BLaER1 (cell line): Measurements from ENCODE around the gene TMEM123.

ENCODE experiments used
- H3K27ac ChIP-seq: shearing (Covaris generic); formaldehyde crosslinking; 2 replicates; pipeline ENCODE4 v1.8.1; 2022
- H3K27me3 ChIP-seq: shearing (Covaris generic); formaldehyde crosslinking; 2 replicates; pipeline ENCODE4 v1.8.1; 2022
- H3K36me3 ChIP-seq: shearing (Covaris generic); formaldehyde crosslinking; 2 replicates; pipeline ENCODE4 v1.8.1; 2022
- H3K4me1 ChIP-seq: shearing (Covaris generic); formaldehyde crosslinking; 2 replicates; pipeline ENCODE4 v1.8.1; 2022
- H3K4me2 ChIP-seq: shearing (Covaris generic); formaldehyde crosslinking; 2 replicates; pipeline ENCODE4 v1.8.1; 2022
- H3K4me3 ChIP-seq: shearing (Covaris generic); formaldehyde crosslinking; 2 replicates; pipeline ENCODE4 v1.8.1; 2022
- H3K9ac ChIP-seq: shearing (Covaris generic); formaldehyde crosslinking; 2 replicates; pipeline ENCODE4 v1.8.1; 2022
- H3K9me3 ChIP-seq: shearing (Covaris generic); formaldehyde crosslinking; 2 replicates; pipeline ENCODE4 v1.8.1; 2022
- H4K20me1 ChIP-seq: shearing (Covaris generic); formaldehyde crosslinking; 2 replicates; pipeline ENCODE4 v1.8.1; 2022
- Cebpa-rat ChIP-seq: shearing (Covaris generic); IDR thresholded peaks from 2 replicates; pipeline ENCODE4 v1.8.1; 2022

TMEM123 gene, protein sequence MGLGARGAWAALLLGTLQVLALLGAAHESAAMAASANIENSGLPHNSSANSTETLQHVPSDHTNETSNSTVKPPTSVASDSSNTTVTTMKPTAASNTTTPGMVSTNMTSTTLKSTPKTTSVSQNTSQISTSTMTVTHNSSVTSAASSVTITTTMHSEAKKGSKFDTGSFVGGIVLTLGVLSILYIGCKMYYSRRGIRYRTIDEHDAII

DNA sequence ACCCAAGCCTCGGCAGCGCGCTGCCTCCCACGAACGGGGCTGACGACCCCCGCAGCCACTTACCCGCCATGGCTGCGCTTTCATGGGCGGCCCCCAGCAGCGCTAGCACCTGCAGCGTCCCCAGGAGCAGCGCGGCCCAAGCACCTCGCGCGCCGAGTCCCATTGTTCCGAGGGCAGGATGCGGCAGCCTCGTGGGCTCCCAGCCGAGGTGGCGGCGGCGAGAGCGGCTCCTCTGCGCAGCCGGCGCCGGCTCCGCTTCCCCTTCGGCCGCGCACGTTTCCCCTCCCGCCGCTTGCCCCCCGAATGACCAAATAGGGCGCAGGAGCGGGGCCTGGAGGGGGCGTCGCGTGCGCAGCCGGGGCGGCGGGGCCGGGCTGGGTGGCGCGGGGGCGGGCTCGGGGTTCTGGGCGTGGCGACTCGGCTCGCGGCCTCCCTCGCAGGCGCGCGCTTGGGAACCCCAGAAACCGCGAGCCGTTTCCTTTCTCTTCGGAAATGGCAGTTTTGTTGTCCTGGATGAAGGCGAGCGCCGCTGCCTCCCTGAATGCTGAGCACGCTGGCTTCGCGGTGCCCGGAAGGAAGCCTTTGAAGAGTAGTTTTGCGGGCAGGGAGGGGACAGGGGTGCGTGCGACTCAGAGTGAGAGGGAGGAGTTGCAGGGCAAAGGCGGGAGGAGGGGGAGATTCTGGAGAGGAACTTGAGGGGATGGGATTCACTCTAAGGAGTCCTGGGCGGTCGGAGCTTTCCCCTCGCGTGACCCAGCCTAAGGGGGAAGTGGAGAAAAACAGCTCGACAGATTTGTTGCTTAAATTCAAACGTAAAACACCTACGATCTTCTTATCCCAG lies at the start of gene TMEM123:
TSS of gene TMEM123 (minus strand) at position 305 of the 841 bp plus-strand sequence. CDS start at position 163, 142 bp downstream.
- TF ChIP-seq Cebpa-rat, result no peak
- Histone ChIP-seq H3K4me1 (peaks cover 62% of the 10 kb centered on the region), H3K36me3 (peaks cover 12% of the 10 kb centered on the region), H3K27ac (peak within 1 kb of the TSS; percentile 98), H3K9me3 (no peaks in the 10 kb centered on the region), H3K27me3 (no peaks in the 10 kb centered on the region), H3K9ac (peak within 1 kb of the TSS; percentile 97), H3K4me2 (peak within 1 kb of the TSS; percentile 86), H4K20me1 (peaks cover 39% of the 10 kb centered on the region), H3K4me3 (peak within 1 kb of the TSS; percentile 94)

DNA sequence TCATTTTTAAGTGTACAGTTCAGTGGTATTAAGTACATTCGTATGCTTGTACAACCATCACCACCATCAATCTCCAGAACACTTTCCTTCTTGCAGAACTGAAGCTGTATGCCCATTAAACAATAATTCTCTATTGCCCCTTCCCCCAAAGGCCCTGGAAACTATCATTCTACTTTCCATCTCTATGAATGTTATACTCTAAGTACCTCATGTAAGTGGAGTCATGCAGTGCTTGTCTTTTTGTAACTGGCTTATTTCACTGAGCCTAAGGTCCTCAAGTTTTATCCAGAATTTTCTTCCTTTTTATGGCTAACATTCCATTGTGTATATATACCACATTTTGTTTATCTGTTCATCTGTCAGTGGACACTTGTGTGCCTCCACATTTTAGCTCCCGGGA lies 48.3 kb upstream of the TMEM123 start:
- TF ChIP-seq Cebpa-rat, result no peak
- no peaks in the 10 kb centered on the region for H3K9me3 ChIP-seq
- no peak overlapping the region for H3K27ac ChIP-seq

DNA sequence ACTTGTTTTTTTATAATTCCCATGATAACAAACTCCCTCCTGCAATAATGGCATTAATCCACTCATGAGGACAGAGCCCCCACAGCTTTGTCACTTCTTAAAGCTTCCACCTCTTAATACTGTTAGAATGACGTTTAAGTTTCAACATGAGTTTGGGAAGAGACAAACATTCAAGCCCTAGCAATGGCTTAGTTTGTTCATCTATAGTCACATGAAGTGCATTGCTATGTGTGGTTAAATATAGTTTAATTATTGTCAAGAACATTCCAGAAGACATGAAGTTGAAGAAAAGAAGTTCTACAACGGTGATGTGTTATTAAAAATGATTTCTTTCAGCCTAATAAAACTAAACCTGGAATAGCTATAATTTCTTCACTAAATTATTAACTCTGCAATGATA lies 47.4 kb upstream of the TMEM123 start:
- Histone ChIP-seq H3K36me3 (no peaks in the 10 kb centered on the region), H3K4me1 (peaks cover 3% of the 10 kb centered on the region; the same call in 1 of the 2 replicates), H4K20me1 (no peaks in the 10 kb centered on the region), H3K27ac (no peak overlapping the region), H3K27me3 (no peaks in the 10 kb centered on the region), H3K4me2 (no peak overlapping the region), H3K9me3 (no peaks in the 10 kb centered on the region), H3K9ac (no peak overlapping the region), H3K4me3 (no peak overlapping the region)
- no peak for TF ChIP-seq Cebpa-rat

More for the DNA sequence above, 48.3 kb upstream of the TMEM123 start:
- no peak overlapping the region for H3K9ac ChIP-seq
- no peak overlapping the region for H3K4me2 ChIP-seq
- H3K36me3 ChIP-seq, result no peaks in the 10 kb centered on the region
- no peak overlapping the region for H3K4me3 ChIP-seq
- H3K27me3 ChIP-seq, result no peaks in the 10 kb centered on the region
- no peaks in the 10 kb centered on the region for H4K20me1 ChIP-seq
- no peaks in the 10 kb centered on the region for H3K4me1 ChIP-seq

DNA sequence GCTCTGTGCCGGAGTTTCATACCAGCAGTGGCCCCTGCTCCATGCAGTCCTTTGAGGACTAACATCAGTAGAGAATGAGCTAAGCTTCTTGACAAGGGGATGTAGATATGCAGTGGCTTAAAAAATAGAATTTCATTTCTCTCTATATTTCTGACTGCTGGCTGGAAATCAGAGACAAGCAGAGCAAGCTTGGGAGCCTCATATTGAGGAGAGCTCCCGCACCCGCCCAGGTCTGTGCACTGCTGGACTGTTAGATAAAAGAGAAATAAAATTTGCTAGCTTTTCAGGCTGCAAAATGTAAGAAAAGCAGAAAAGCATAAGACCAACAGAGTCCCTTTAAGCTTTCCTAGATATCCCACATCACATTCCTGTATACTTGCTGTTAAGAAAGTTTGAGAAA lies 46.6 kb upstream of the TMEM123 start:
- Histone ChIP-seq H3K4me3 (no peak overlapping the region), H3K4me2 (no peak overlapping the region), H3K36me3 (no peaks in the 10 kb centered on the region), H3K9me3 (no peaks in the 10 kb centered on the region), H3K4me1 (peaks cover 5% of the 10 kb centered on the region; the same call in 1 of the 2 replicates), H3K27me3 (no peaks in the 10 kb centered on the region), H3K9ac (no peak overlapping the region), H4K20me1 (no peaks in the 10 kb centered on the region), H3K27ac (no peak overlapping the region)
- no peak for TF ChIP-seq Cebpa-rat

DNA sequence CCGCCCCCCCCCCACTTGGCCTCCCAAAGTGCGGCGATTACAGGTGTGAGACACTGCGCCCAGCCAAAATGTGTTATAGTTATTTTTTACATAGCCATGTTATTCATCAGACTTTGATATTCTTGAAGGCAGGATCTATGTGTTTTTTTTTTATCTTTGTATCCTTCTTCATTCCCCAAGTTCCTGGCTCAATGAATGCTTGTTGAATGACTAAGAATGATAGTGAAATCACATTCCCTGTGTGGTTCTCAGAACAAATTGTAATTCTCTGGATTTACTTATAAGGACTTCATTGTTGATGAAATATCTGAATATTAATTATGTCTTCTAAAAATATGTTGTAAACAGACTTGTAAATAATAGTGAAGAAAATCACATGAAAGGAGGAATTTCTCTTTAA lies 44.5 kb upstream of the TMEM123 start:
- no peak overlapping the region for H3K4me2 ChIP-seq
- H4K20me1 ChIP-seq, result no peaks in the 10 kb centered on the region
- no peak overlapping the region for H3K9ac ChIP-seq
- no peak overlapping the region for H3K27ac ChIP-seq
- TF ChIP-seq Cebpa-rat, result no peak
- no peaks in the 10 kb centered on the region for H3K27me3 ChIP-seq
- no peaks in the 10 kb centered on the region for H3K36me3 ChIP-seq
- H3K4me1 ChIP-seq, result peaks cover 15% of the 10 kb centered on the region
- no peaks in the 10 kb centered on the region for H3K9me3 ChIP-seq
- no peak overlapping the region for H3K4me3 ChIP-seq

DNA sequence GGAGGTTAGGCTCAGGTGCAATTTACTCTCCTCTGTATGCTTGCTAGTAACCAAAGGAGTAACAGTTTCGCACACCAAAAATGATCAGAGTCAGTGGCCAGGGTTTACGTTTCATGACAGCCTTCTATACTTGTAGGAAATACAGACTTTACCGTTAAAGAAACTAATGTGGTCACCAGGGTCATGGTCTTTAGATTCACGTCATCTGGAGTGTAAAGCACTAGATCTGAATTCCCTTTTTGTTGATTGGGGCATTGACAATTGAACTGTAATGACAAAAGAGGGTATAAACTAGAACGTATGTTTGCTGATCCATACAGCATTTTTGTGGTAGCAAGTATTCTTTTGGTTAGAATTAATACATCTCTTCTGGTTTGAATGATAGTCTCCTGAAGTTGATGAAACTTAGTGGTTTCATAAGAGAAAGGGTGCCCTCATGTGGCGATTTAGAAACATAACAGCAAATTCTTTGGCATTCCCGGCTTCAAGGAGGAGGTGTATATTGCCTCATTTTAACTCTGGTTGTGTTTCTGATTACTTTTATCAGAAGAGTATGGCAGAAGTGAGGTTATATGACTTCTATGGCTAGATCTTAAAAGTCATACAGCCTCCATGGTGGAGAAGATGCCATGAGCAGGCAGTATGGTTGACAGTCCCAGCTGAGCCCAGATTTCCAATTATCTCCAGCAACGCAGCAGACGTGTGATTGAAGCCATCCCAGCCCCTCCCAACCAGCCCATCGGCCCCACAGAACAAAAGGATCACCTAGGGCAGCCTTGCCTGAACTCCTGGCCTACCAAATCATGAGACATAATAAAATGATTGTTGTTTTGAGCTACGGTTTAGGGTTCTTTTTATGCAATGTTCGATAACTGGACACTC lies 42.8 kb upstream of the TMEM123 start:
- H4K20me1 ChIP-seq, result no peaks in the 10 kb centered on the region
- TF ChIP-seq Cebpa-rat, result no peak
- H3K27me3 ChIP-seq, result no peaks in the 10 kb centered on the region
- H3K9me3 ChIP-seq, result no peaks in the 10 kb centered on the region
- no peak overlapping the region for H3K9ac ChIP-seq
- no peak overlapping the region; the same call in 1 of the 2 replicates for H3K4me2 ChIP-seq
- no peak overlapping the region for H3K27ac ChIP-seq
- H3K36me3 ChIP-seq, result no peaks in the 10 kb centered on the region
- H3K4me1 ChIP-seq, result peaks cover 15% of the 10 kb centered on the region
- H3K4me3 ChIP-seq, result no peak overlapping the region

DNA sequence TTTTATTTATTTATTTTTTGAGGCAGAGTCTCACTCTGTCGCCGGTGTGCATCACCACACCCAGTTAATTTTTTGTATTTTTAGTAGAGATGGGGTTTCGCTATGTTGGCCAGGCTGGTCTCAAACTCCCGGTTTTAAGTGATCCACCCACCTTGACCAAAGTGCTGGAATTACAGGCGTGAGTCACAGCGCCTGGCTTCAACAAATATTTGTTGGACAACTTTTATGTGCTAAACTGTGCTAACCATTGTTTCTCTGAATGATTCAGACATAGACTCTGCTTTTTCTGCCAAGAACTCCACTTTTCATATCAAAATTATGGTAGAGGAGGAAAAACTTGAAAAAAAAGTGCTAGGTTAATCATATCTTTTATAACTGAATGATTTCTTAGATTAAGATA lies 41.7 kb upstream of the TMEM123 start:
- Histone ChIP-seq H3K36me3 (no peaks in the 10 kb centered on the region), H3K4me3 (no peak overlapping the region), H3K4me1 (peaks cover 15% of the 10 kb centered on the region), H3K27me3 (no peaks in the 10 kb centered on the region), H3K9me3 (no peaks in the 10 kb centered on the region), H3K4me2 (no peak overlapping the region), H4K20me1 (no peaks in the 10 kb centered on the region), H3K9ac (no peak overlapping the region), H3K27ac (no peak overlapping the region)
- no peak for TF ChIP-seq Cebpa-rat

DNA sequence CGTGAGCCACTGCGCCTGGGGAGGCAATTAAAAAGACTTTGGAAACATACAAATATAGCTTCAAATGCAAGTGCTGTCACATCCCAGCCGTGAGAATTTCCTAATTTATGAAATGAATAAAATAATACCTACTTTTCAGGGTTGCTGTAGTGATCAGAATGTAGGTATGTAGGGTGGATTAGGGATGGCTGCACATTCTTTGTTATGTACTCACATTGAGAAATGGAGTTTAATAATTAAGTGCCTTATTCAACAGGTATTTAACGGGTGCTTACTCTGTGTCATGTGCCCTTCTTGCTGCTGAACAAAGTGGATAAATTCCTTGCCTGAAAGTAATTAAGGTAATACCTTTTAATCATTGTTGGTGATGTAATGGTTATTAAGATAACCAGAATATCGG lies 41.0 kb upstream of the TMEM123 start:
- no peak for TF ChIP-seq Cebpa-rat
- H3K4me2 ChIP-seq, result no peak overlapping the region

DNA sequence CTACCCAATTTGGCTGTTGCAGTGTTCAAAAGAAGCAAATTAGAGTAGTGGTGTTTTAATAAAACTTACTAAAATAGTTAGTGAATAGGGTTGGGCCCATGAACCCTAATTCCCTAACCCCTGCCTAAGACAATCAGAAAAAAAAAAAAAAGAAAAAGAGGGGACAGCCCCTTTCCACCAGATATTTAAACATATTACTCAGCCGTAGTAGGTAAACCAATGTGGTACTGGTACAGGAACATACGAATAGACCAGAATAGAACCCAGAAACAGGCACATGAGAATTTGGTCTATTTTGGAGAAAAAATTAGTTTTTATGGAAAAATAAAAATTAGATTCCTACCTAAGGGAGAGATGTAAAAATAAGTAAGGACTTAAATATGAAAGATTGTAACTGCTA lies 39.4 kb upstream of the TMEM123 start:
- H3K27ac ChIP-seq, result no peak overlapping the region
- TF ChIP-seq Cebpa-rat, result no peak
- no peaks in the 10 kb centered on the region for H3K27me3 ChIP-seq
- H3K4me2 ChIP-seq, result no peak overlapping the region
- no peaks in the 10 kb centered on the region for H3K36me3 ChIP-seq
- no peak overlapping the region for H3K4me3 ChIP-seq
- H4K20me1 ChIP-seq, result no peaks in the 10 kb centered on the region
- H3K9me3 ChIP-seq, result no peaks in the 10 kb centered on the region
- peaks cover 15% of the 10 kb centered on the region for H3K4me1 ChIP-seq
- no peak overlapping the region for H3K9ac ChIP-seq

More for the DNA sequence above, 41.0 kb upstream of the TMEM123 start:
- no peaks in the 10 kb centered on the region for H4K20me1 ChIP-seq
- H3K36me3 ChIP-seq, result no peaks in the 10 kb centered on the region
- peaks cover 15% of the 10 kb centered on the region for H3K4me1 ChIP-seq
- H3K27me3 ChIP-seq, result no peaks in the 10 kb centered on the region
- H3K9me3 ChIP-seq, result no peaks in the 10 kb centered on the region
- H3K4me3 ChIP-seq, result no peak overlapping the region
- no peak overlapping the region for H3K27ac ChIP-seq
- no peak overlapping the region for H3K9ac ChIP-seq
